ENCODE results near the gene ACOT7. TPM values are rescaled to one million over a fixed set of nuclear protein-coding genes. Genes with fewer than 3 reads are reported as not detected.

The ACOT7 gene
- total and polyA plus RNA-seq, 9 donors: 7.5 to 24.0 (median 20.5) TPM

DNA sequence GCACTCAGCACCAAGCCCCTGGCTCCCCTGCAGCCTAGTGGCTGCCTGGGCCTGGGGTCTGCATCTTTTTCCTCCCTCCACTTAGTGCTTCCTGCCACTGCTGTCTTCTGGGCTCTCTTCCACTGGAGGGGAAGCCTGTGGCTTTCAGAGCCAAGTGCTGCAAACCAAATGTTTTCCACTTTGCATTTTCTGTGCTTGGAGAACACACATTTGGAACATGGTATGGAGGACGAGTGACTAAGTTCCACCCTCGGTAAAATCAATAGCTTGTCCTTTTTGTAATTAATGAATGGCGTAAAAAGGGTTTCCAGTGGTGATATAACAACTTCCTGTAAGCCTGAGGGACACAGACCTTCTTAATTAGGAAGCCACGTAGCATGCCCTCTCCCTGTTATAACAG is 122.6 kb downstream of the ACOT7 start:
- peak; percentile 91 for DNase-seq
- H3K27ac ChIP-seq (ENCODE audit: low read length): peak overlapping the region; percentile 74
- H3K27me3 ChIP-seq (ENCODE audit: control insufficient read depth, insufficient read depth, low read length): no peaks in the 10 kb centered on the region
- H3K4me1 ChIP-seq (ENCODE audit: control insufficient read depth, insufficient read depth, low read length): peaks cover 81% of the 10 kb centered on the region
- no peak overlapping the region for H3K4me3 ChIP-seq (ENCODE audit: low read length)
- H3K9me3 ChIP-seq (replicated peaks; ENCODE audit: control insufficient read depth, low read depth, low read length): no peaks in the 10 kb centered on the region
- 37% methylated on average over 2 of the region's 4 CpGs for WGBS (ENCODE audit: insufficient coverage)
- H3K36me3 ChIP-seq (ENCODE audit: control insufficient read depth, insufficient read depth, low read length): no peaks in the 10 kb centered on the region

DNA sequence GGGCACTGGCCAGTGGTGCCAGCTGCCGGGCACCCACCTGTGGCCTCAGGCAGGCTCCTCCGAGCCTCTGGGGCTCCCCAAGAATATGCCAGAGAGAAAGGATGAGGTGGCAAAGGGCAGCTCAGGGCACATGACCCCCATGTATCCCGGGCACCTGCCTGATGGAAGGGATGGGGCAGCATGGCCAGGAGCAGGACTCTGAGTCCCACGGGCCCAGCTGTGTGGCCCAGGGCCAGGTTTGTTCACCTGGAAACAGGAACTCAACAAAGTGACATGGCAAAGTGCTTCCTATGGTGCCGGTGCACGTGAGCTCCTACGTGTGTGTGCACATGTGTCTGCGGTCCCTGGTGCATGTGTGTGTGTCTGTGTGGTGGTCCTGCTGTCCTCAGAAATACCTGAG is 123.2 kb downstream of the ACOT7 start:
- Histone ChIP-seq H3K9me3 (replicated peaks; ENCODE audit: control insufficient read depth, low read depth, low read length) (no peaks in the 10 kb centered on the region), H3K36me3 (ENCODE audit: control insufficient read depth, insufficient read depth, low read length) (no peaks in the 10 kb centered on the region), H3K4me3 (ENCODE audit: low read length) (no peak overlapping the region), H3K27me3 (ENCODE audit: control insufficient read depth, insufficient read depth, low read length) (no peaks in the 10 kb centered on the region), H3K27ac (ENCODE audit: low read length) (peak overlapping the region; percentile 74), H3K4me1 (ENCODE audit: control insufficient read depth, insufficient read depth, low read length) (peaks cover 82% of the 10 kb centered on the region)
- no peak for DNase-seq
- 43% methylated on average over 8 of the region's 8 CpGs for WGBS (ENCODE audit: insufficient coverage)

DNA sequence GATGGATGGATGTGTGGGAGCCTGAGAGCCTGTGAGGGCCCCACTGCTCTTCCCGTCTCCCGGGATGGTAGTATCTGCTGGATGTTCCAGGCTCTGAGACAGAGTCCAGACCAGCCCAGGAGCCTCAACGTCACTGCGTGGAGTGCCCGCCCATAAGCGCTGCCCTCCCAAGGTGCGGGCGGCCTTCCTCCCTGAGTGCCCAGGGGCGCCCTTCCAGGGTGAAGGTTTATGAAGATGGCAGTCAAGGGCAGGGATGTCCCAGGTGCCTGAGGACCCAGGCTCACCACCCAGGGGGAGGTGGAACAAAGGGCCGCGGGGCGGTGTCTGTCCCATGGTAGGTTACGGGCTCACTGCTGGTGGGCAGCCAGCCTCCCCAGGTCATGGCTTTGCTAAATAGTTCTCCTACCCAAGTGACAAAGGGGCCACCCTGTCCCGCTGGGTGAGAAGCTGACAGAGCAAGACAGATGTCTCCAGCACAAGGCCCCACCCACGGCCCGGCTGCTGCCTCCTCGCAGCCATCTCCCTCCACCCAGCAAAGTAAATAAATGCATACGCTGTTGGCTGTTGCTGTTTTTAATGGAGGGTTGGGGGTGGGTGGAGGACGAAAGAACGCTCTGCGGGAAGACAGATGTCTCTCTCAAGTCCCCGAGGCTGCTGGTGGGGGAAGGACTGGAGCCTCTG is 123.7 kb downstream of the ACOT7 start:
- WGBS (ENCODE audit: insufficient coverage): 61% methylated on average over 7 of the region's 22 CpGs
- Histone ChIP-seq H3K36me3 (ENCODE audit: control insufficient read depth, insufficient read depth, low read length) (no peaks in the 10 kb centered on the region), H3K9me3 (replicated peaks; ENCODE audit: control insufficient read depth, low read depth, low read length) (no peaks in the 10 kb centered on the region), H3K4me1 (ENCODE audit: control insufficient read depth, insufficient read depth, low read length) (peaks cover 82% of the 10 kb centered on the region), H3K27me3 (ENCODE audit: control insufficient read depth, insufficient read depth, low read length) (no peaks in the 10 kb centered on the region), H3K4me3 (ENCODE audit: low read length) (no peak overlapping the region), H3K27ac (ENCODE audit: low read length) (peak overlapping the region; percentile 74)
- DNase-seq: peak; percentile 78

DNA sequence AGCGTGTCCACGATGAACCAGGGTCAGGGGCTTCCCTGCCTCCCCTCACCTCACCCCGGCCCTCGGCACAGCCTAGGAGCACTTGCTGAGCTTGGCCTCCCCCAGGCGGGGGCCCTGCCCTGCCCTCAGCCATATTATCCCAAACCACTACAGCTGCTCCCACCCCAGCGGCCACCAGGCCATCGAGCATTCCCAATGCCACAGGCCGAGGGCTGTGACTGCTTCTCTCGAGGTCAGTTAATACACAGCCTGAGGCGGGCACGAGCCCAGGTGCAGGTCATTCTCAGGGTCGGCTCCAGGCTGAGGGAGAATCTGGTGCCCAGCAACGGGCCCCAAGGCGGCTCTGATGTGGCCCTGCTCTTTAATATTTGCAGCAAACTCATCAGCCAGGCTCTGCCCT is 124.3 kb downstream of the ACOT7 start:
- 91% methylated on average over 12 of the region's 14 CpGs for WGBS (ENCODE audit: insufficient coverage)
- H3K4me1 ChIP-seq (ENCODE audit: control insufficient read depth, insufficient read depth, low read length): peaks cover 85% of the 10 kb centered on the region
- H3K36me3 ChIP-seq (ENCODE audit: control insufficient read depth, insufficient read depth, low read length): no peaks in the 10 kb centered on the region
- H3K9me3 ChIP-seq (replicated peaks; ENCODE audit: control insufficient read depth, low read depth, low read length): no peaks in the 10 kb centered on the region
- no peak for DNase-seq
- H3K4me3 ChIP-seq (ENCODE audit: low read length): no peak overlapping the region
- H3K27ac ChIP-seq (ENCODE audit: low read length): no peak overlapping the region
- no peaks in the 10 kb centered on the region for H3K27me3 ChIP-seq (ENCODE audit: control insufficient read depth, insufficient read depth, low read length)

DNA sequence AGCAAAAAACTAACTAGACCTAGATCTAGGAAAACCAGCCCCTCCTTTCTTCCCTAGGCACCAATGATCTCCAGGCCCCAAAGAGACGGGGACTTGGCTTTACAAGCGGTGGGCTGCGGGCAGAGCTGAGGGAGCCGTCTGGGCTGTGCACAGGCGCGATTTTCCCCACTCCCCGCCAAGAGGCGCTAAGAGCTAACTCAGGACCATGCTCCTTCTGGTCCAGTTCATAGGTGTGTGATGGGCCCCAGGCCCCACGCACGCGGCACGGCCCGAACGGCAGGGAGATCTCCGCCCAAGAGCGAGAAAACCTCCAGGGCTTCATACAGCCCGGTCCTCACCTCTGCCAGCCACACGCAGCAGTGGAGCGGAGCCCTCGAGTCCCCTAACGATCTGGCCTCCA is 125.2 kb downstream of the ACOT7 start:
- 64% methylated on average over 9 of the region's 21 CpGs for WGBS (ENCODE audit: insufficient coverage)
- DNase-seq: no peak
- no peaks in the 10 kb centered on the region for H3K9me3 ChIP-seq (replicated peaks; ENCODE audit: control insufficient read depth, low read depth, low read length)
- H3K4me3 ChIP-seq (ENCODE audit: low read length): no peak overlapping the region
- H3K27me3 ChIP-seq (ENCODE audit: control insufficient read depth, insufficient read depth, low read length): no peaks in the 10 kb centered on the region
- peaks cover 87% of the 10 kb centered on the region for H3K4me1 ChIP-seq (ENCODE audit: control insufficient read depth, insufficient read depth, low read length)
- H3K27ac ChIP-seq (ENCODE audit: low read length): no peak overlapping the region
- H3K36me3 ChIP-seq (ENCODE audit: control insufficient read depth, insufficient read depth, low read length): no peaks in the 10 kb centered on the region

DNA sequence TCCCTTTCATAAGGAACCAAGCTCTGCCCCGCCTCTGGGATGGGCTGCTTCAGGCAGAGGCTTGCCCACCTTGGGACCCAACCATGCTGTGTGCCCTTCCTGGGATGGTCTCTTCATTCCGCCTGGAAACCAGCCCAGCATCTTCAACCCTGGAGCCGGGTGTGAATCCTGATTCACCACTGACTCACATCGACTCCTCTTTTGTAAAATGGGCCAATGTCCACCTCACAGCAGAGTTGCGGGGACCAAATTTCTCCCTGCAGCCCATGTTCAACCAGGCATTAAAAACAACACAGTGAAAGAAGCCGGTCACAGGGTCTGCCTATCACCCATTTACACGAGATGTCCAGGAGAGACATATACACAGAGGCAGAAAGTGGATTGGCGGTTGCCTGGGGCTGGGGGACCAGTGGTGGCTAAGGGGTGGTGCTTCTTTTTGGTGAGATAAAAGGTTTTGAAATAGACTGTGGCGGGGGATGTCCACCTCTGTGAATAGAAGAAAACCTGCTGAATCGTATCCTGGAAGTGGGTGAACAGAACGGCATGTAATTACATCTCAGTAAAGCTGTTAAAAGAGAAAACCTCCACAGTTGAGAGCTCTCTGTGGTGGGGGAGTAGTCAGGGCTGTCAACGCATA is 125.8 kb downstream of the ACOT7 start:
- DNase-seq: no peak
- Histone ChIP-seq H3K4me1 (ENCODE audit: control insufficient read depth, insufficient read depth, low read length) (peaks cover 87% of the 10 kb centered on the region), H3K27ac (ENCODE audit: low read length) (no peak overlapping the region), H3K36me3 (ENCODE audit: control insufficient read depth, insufficient read depth, low read length) (no peaks in the 10 kb centered on the region), H3K27me3 (ENCODE audit: control insufficient read depth, insufficient read depth, low read length) (no peaks in the 10 kb centered on the region), H3K4me3 (ENCODE audit: low read length) (no peak overlapping the region), H3K9me3 (replicated peaks; ENCODE audit: control insufficient read depth, low read depth, low read length) (no peaks in the 10 kb centered on the region)
- WGBS (ENCODE audit: insufficient coverage): 93% methylated on average over 9 of the region's 12 CpGs

DNA sequence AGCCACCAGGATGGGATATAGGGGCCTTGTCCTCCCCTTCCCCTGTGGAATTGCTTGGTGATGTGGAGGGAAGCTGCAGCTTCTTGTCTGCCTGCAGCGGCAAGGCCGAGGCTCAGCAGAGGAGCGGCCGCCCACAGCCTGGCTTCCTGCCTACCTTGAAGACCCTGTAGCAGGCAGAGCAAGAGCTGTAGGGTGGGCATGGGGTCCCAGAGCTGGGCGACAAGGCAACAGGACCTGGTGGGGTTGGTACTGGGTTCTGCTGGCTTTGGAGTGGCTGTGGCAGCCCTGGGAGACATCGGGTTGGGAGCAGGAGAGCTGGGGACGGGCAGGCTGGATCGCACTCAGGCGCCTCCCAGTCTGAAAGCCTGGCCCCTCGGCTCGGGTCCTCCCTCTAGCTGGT is 126.9 kb downstream of the ACOT7 start:
- 67% methylated on average over 9 of the region's 11 CpGs for WGBS (ENCODE audit: insufficient coverage)
- no peak for DNase-seq
- peaks cover 87% of the 10 kb centered on the region for H3K4me1 ChIP-seq (ENCODE audit: control insufficient read depth, insufficient read depth, low read length)
- H3K27ac ChIP-seq (ENCODE audit: low read length): no peak overlapping the region
- no peaks in the 10 kb centered on the region for H3K36me3 ChIP-seq (ENCODE audit: control insufficient read depth, insufficient read depth, low read length)
- H3K9me3 ChIP-seq (replicated peaks; ENCODE audit: control insufficient read depth, low read depth, low read length): no peaks in the 10 kb centered on the region
- peaks cover 8% of the 10 kb centered on the region for H3K27me3 ChIP-seq (ENCODE audit: control insufficient read depth, insufficient read depth, low read length)
- no peak overlapping the region for H3K4me3 ChIP-seq (ENCODE audit: low read length)

DNA sequence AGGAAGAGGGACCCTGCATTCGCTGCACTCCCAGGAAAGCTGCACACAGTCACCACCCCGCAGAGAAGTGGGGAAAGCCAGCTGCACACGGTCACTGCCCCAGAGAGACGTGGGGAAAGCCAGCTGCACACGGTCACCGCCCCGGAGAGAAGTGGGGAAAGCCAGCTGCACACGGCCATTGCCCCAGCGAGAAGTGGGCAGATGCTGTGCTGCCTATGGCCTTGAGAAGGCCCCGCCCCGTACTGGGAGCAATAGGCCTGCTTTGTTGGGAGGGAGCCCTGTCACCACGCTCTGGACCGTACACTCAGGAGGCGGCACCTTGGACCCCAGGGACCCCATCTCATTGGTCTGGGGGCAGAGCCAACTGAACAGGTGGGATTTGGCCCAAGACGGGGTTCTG is 128.4 kb downstream of the ACOT7 start:
- Histone ChIP-seq H3K27ac (ENCODE audit: low read length) (no peak overlapping the region), H3K9me3 (replicated peaks; ENCODE audit: control insufficient read depth, low read depth, low read length) (no peaks in the 10 kb centered on the region), H3K4me3 (ENCODE audit: low read length) (no peak overlapping the region), H3K4me1 (ENCODE audit: control insufficient read depth, insufficient read depth, low read length) (peaks cover 80% of the 10 kb centered on the region), H3K36me3 (ENCODE audit: control insufficient read depth, insufficient read depth, low read length) (no peaks in the 10 kb centered on the region), H3K27me3 (ENCODE audit: control insufficient read depth, insufficient read depth, low read length) (peaks cover 13% of the 10 kb centered on the region)
- WGBS (ENCODE audit: insufficient coverage): 69% methylated on average over 13 of the region's 15 CpGs
- peak; percentile 54 for DNase-seq

DNA sequence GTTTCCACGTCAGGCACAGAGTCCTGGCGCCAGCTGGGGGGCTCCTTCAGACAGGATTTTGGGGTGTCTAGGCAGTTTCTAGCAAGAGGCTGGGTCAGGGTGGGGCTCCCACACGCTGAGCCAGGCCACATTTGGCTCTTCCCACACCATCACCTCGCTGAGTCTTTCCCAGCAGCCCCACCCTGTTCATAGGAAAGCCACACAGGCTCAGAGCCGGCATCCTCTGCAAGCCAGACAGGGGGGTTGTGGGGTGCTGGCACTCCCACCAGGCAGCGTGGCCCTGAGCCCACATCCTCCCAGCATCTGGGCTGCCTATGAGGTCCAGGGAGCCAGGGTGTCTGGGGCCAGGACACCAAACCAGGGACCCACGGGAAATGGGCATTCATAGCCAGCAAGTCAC is 129.9 kb downstream of the ACOT7 start:
- peak overlapping the region; percentile 74 for H3K27ac ChIP-seq (ENCODE audit: low read length)
- H3K4me1 ChIP-seq (ENCODE audit: control insufficient read depth, insufficient read depth, low read length): peaks cover 72% of the 10 kb centered on the region
- 44% methylated on average over 4 of the region's 7 CpGs for WGBS (ENCODE audit: insufficient coverage)
- no peaks in the 10 kb centered on the region for H3K9me3 ChIP-seq (replicated peaks; ENCODE audit: control insufficient read depth, low read depth, low read length)
- H3K36me3 ChIP-seq (ENCODE audit: control insufficient read depth, insufficient read depth, low read length): no peaks in the 10 kb centered on the region
- peak; percentile 45 for DNase-seq
- H3K27me3 ChIP-seq (ENCODE audit: control insufficient read depth, insufficient read depth, low read length): peaks cover 15% of the 10 kb centered on the region
- H3K4me3 ChIP-seq (ENCODE audit: low read length): no peak overlapping the region

DNA sequence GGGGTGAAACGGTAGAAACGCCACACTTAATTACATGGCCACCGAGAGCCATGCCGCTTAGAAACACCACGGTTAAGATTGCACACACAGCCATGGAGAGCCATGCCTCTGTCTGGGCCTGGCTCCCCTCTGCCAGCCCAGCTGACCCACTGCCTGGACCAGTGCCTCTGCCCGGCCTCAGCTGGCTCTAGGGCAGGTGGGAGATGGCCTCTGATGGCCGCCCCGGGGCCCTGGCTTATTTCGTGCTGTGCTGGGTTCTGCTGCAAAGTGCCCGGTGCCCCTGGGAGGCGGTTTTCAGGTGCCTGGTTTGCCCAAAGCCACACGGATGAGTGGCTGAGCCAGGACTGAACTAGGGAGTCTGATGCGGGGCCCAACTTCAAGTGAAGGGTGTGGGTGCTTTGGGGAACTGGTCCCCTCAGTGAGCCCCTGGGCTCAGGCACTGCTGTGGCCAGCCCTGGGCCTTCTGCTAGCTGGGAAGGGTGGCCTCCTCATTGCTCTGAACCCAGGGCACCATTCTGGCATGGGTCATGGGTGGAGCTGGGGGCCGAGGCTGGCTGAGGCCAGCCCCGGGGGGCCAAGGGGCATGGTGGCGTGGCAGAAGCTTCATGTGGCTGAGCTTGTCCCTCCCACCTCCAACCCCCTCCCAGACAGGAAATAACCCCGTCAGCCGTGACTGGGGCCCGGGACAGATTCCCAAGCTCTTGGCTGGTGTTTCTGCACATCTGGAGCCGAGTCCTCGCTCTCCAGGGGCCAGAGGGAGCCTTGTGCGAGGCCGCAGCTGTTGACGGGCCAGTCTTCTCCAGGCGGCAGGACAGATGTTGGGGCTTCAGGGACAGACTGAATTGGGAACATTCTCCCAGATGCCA is 130.8 kb downstream of the ACOT7 start:
- WGBS (ENCODE audit: insufficient coverage): 41% methylated on average over 25 of the region's 25 CpGs
- peaks cover 15% of the 10 kb centered on the region for H3K27me3 ChIP-seq (ENCODE audit: control insufficient read depth, insufficient read depth, low read length)
- peaks cover 72% of the 10 kb centered on the region for H3K4me1 ChIP-seq (ENCODE audit: control insufficient read depth, insufficient read depth, low read length)
- no peaks in the 10 kb centered on the region for H3K36me3 ChIP-seq (ENCODE audit: control insufficient read depth, insufficient read depth, low read length)
- H3K4me3 ChIP-seq (ENCODE audit: low read length): no peak overlapping the region
- peak overlapping the region; percentile 83 for H3K27ac ChIP-seq (ENCODE audit: low read length)
- H3K9me3 ChIP-seq (replicated peaks; ENCODE audit: control insufficient read depth, low read depth, low read length): no peaks in the 10 kb centered on the region
- DNase-seq: peak; percentile 96

Data from muscle of leg (tissue), 11 donors.